ENCODE results near the gene TAOK1.

TAOK1 gene

DNA sequence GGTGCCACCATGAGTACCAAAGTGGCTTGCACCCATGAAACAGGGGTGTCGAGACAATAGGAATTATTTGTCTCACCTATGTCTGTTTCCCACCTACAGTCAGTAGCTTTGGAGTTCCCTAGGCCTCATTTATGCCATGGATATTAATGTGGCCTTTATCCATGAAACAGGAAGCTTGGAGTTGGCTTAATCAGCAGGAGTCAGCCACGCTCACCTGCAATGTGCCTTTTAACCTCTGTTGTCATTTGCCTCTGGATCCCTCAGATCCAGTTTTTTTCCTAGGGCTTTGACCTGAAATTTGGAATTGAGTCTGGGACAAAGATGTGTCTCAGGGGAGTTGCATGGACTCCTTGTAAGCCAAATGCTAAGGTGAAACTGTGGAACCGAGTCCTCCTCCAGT, 44.4 kb downstream of the TAOK1 start:
- H3K4me3 ChIP-seq (ENCODE audit: control insufficient read depth in 1 of 7, extremely low read depth in 1 of 7, insufficient read depth in 4 of 7, low read depth in 2 of 7, low read length in 6 of 7), result no peak overlapping the region
- H3K4me1 ChIP-seq (ENCODE audit: control extremely low read depth in 1 of 4, control insufficient read depth in 4 of 4, insufficient read depth in 4 of 4, low read length in 3 of 4), result peaks cover 4 to 14% (median 8%) of the 10 kb centered on the region in 4 experiments
- WGBS (ENCODE audit: insufficient coverage), result 94% methylated on average over 2 of the region's 3 CpGs
- no peaks in the 10 kb centered on the region for H3K27me3 ChIP-seq (replicated peaks in 2 of 5; ENCODE audit: control insufficient read depth in 4 of 5, insufficient read depth in 5 of 5, low read length in 4 of 5)
- POLR2A ChIA-PET, result no interaction called here
- peaks cover 0 to 2% (median 0%) of the 10 kb centered on the region in 4 experiments for H3K36me3 ChIP-seq (ENCODE audit: control insufficient read depth in 4 of 4, insufficient read depth in 4 of 4, low read length in 3 of 4)
- no peaks in the 10 kb centered on the region for H3K9me3 ChIP-seq (ENCODE audit: control extremely low read depth in 1 of 5, control insufficient read depth in 4 of 5, insufficient read depth in 2 of 5, low read depth in 1 of 5, low read length in 4 of 5)
- H3K27ac ChIP-seq (ENCODE audit: insufficient read depth in 1 of 2, low read depth in 1 of 2, low read length in 2 of 2, poor library complexity in 1 of 2, severe bottlenecking in 2 of 2), result no peak overlapping the region
- no peak for DNase-seq
- CTCF ChIA-PET, result interaction anchor here (0.8 kb wide), 1 partner anchor 22 kb away, joined by 3 read pairs; no protein-coding TSS in a partner anchor

DNA sequence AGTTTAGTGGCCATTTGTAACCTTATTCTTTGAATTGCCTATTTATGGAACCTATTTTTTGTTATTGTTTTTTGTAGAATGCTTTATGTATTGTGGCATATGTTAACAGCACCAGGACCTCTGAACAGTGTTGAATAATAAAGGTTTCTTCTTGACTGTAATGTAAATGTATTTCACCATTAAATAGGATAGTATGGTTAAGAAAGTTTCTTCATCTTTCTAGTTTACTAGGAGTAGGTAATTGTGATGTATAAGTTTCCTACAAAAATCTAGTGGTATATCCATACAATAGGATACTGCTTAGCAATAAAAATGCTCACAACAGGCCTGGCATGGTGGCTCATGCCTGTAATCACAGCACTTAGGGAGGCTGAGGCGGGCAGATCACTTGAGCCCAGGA, 52.3 kb downstream of the TAOK1 start:
- ChIA-PET CTCF (no interaction called here), POLR2A (no interaction called here)
- Histone ChIP-seq H3K9me3 (ENCODE audit: control extremely low read depth in 1 of 5, control insufficient read depth in 4 of 5, insufficient read depth in 2 of 5, low read depth in 1 of 5, low read length in 4 of 5) (no peaks in the 10 kb centered on the region), H3K36me3 (ENCODE audit: control insufficient read depth in 4 of 4, insufficient read depth in 4 of 4, low read length in 3 of 4) (peaks cover 0 to 5% (median 2%) of the 10 kb centered on the region in 4 experiments), H3K4me1 (ENCODE audit: control extremely low read depth in 1 of 4, control insufficient read depth in 4 of 4, insufficient read depth in 4 of 4, low read length in 3 of 4) (peaks cover 0 to 6% (median 1%) of the 10 kb centered on the region in 4 experiments), H3K4me3 (ENCODE audit: control insufficient read depth in 1 of 7, extremely low read depth in 1 of 7, insufficient read depth in 4 of 7, low read depth in 2 of 7, low read length in 6 of 7) (no peak overlapping the region), H3K27me3 (replicated peaks in 2 of 5; ENCODE audit: control insufficient read depth in 4 of 5, insufficient read depth in 5 of 5, low read length in 4 of 5) (no peaks in the 10 kb centered on the region), H3K27ac (ENCODE audit: insufficient read depth in 1 of 2, low read depth in 1 of 2, low read length in 2 of 2, poor library complexity in 1 of 2, severe bottlenecking in 2 of 2) (no peak overlapping the region)
- no peak for DNase-seq
- WGBS (ENCODE audit: insufficient coverage), result no CpG with 5 or more reads among the region's 1 CpG

DNA sequence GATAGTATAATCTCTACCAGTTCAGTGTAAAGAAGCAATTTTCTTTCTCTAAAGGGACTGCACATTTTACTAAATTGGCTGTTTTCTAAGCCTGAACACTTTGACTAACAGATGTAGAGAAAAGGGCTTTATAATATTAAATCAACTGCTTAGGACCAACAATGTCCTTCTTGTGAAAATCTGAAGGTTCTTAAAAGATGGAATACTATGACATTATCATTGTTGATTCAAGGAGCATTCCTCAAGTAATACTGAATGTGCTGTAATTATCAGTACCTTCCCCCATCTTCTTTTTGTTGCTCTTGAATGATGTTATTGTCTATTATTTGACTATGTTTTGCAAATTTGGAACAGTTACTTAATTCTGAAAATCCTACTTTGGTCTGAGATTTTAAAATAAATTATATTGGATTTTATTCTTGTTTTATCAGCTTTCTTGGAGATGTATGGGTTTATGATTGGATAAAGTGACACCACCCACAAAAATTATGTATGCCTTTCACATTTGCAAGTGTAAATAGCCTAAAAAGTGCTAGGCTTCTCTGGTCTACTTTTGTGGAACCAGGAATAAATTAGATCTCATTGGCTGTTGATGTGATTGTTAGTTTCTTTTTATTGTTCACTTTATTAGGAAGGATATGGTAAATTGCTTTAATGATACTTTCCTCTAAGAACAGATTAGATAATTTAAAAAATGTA, 53.0 kb downstream of the TAOK1 start:
- Histone ChIP-seq H3K27me3 (replicated peaks in 2 of 5; ENCODE audit: control insufficient read depth in 4 of 5, insufficient read depth in 5 of 5, low read length in 4 of 5) (no peaks in the 10 kb centered on the region), H3K9me3 (ENCODE audit: control extremely low read depth in 1 of 5, control insufficient read depth in 4 of 5, insufficient read depth in 2 of 5, low read depth in 1 of 5, low read length in 4 of 5) (no peaks in the 10 kb centered on the region), H3K4me1 (ENCODE audit: control extremely low read depth in 1 of 4, control insufficient read depth in 4 of 4, insufficient read depth in 4 of 4, low read length in 3 of 4) (peaks cover 0 to 11% (median 1%) of the 10 kb centered on the region in 4 experiments), H3K4me3 (ENCODE audit: control insufficient read depth in 1 of 7, extremely low read depth in 1 of 7, insufficient read depth in 4 of 7, low read depth in 2 of 7, low read length in 6 of 7) (no peak overlapping the region), H3K36me3 (ENCODE audit: control insufficient read depth in 4 of 4, insufficient read depth in 4 of 4, low read length in 3 of 4) (peaks cover 0 to 5% (median 2%) of the 10 kb centered on the region in 4 experiments), H3K27ac (ENCODE audit: insufficient read depth in 1 of 2, low read depth in 1 of 2, low read length in 2 of 2, poor library complexity in 1 of 2, severe bottlenecking in 2 of 2) (no peak overlapping the region)
- POLR2A ChIA-PET, result no interaction called here
- CTCF ChIA-PET, result interaction anchor here (1.3 kb wide), 1 partner anchor 73 kb away, joined by 3 read pairs; no protein-coding TSS in a partner anchor
- DNase-seq, result no peak

DNA sequence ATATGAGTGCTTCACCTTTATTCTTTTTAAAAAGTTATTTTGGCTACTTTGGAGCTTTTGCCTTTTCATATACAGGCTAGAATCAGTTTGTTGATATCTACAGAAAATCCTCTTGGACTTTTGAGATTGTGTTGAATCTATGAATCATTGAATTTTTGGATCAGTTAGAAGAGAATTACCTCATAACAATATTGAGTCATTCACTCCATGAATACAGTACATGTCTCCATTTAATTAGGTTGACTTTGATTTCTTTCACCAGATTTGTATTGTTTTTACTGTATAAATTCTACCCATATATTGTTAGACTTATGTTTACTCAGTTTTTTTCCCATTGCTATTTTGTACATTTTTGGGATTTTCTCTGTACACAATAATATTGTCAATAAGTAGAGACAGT, 54.4 kb downstream of the TAOK1 start:
- POLR2A ChIA-PET, result no interaction called here
- CTCF ChIA-PET, result interaction anchor here (0.7 to 1.3 kb wide), 2 partner anchors 18 to 74 kb away, joined by 3 to 4 read pairs; no protein-coding TSS in a partner anchor
- Histone ChIP-seq H3K27me3 (replicated peaks in 2 of 5; ENCODE audit: control insufficient read depth in 4 of 5, insufficient read depth in 5 of 5, low read length in 4 of 5) (no peaks in the 10 kb centered on the region), H3K27ac (ENCODE audit: insufficient read depth in 1 of 2, low read depth in 1 of 2, low read length in 2 of 2, poor library complexity in 1 of 2, severe bottlenecking in 2 of 2) (no peak overlapping the region), H3K9me3 (ENCODE audit: control extremely low read depth in 1 of 5, control insufficient read depth in 4 of 5, insufficient read depth in 2 of 5, low read depth in 1 of 5, low read length in 4 of 5) (no peaks in the 10 kb centered on the region), H3K4me1 (ENCODE audit: control extremely low read depth in 1 of 4, control insufficient read depth in 4 of 4, insufficient read depth in 4 of 4, low read length in 3 of 4) (peaks cover 0 to 11% (median 1%) of the 10 kb centered on the region in 4 experiments), H3K36me3 (ENCODE audit: control insufficient read depth in 4 of 4, insufficient read depth in 4 of 4, low read length in 3 of 4) (peaks cover 0 to 5% (median 2%) of the 10 kb centered on the region in 4 experiments), H3K4me3 (ENCODE audit: control insufficient read depth in 1 of 7, extremely low read depth in 1 of 7, insufficient read depth in 4 of 7, low read depth in 2 of 7, low read length in 6 of 7) (no peak overlapping the region)
- no peak for DNase-seq

DNA sequence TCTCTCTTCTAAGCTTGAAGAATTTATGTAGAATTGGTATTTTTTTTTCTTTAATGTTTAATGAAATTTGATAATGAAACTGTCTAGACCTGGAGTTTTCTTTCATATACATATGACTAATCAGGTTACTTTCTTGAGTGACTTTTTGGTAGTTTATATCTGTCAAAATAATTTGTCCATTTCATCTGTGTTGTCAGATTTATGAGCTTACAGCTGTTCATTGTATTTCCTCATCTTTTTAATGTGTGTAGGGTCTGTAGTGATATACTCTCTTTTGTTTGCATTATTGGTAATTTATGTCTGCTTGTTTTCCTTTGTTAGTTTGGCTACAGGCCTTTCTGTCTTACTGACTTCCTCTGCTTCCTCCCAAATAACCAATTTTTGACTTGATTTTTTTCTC, 55.7 kb downstream of the TAOK1 start:
- ChIA-PET CTCF (interaction anchor here (1.6 kb wide), 1 partner anchor 17 kb away, joined by 5 read pairs; no protein-coding TSS in a partner anchor), POLR2A (no interaction called here)
- H3K9me3 ChIP-seq (ENCODE audit: control extremely low read depth in 1 of 5, control insufficient read depth in 4 of 5, insufficient read depth in 2 of 5, low read depth in 1 of 5, low read length in 4 of 5), result no peaks in the 10 kb centered on the region
- H3K36me3 ChIP-seq (ENCODE audit: control insufficient read depth in 4 of 4, insufficient read depth in 4 of 4, low read length in 3 of 4), result peaks cover 0 to 5% (median 2%) of the 10 kb centered on the region in 4 experiments
- H3K27me3 ChIP-seq (replicated peaks in 2 of 5; ENCODE audit: control insufficient read depth in 4 of 5, insufficient read depth in 5 of 5, low read length in 4 of 5), result no peaks in the 10 kb centered on the region
- peaks cover 0 to 14% (median 1%) of the 10 kb centered on the region in 4 experiments for H3K4me1 ChIP-seq (ENCODE audit: control extremely low read depth in 1 of 4, control insufficient read depth in 4 of 4, insufficient read depth in 4 of 4, low read length in 3 of 4)
- no peak overlapping the region for H3K4me3 ChIP-seq (ENCODE audit: control insufficient read depth in 1 of 7, extremely low read depth in 1 of 7, insufficient read depth in 4 of 7, low read depth in 2 of 7, low read length in 6 of 7)
- no peak overlapping the region for H3K27ac ChIP-seq (ENCODE audit: insufficient read depth in 1 of 2, low read depth in 1 of 2, low read length in 2 of 2, poor library complexity in 1 of 2, severe bottlenecking in 2 of 2)
- no peak for DNase-seq

DNA sequence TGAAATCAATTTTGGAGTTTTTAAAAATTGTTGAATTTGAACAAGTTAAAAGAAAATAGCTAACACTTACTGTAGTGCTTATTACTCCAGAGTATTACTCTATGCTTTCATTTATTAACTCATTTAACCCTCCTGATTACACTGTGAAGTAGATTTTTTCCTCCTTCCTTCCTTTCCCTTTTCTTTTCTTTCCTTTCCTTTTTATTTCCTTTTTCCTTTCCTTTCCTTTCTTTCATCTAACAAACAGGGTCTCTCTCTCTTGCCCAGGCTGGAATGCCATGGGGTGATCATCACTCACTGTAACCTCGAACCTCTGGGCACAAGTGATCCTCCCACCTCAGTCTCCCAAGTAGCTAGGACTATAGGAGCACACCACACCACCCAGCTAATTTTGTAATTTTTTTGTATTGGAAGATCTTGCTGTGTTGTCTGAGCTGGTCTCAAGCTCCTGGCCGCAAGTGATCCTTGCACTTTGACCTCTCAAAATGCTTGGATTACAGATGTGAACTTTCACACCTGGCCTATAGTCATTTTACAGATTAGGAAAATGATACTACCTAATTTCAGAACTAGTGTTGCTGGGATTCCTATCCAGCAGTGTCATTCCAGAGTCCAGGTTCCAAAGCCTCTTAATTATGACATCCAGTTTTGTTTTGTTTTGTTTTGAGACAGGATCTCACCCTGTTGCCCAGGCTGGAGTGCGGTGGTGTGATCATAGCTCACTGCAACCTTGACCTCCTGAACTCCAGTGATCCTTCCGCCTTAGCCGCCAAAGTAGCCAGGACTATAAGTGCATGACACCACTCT, 59.9 kb downstream of the TAOK1 start:
- POLR2A ChIA-PET, result no interaction called here
- Histone ChIP-seq H3K4me3 (ENCODE audit: control insufficient read depth in 1 of 7, extremely low read depth in 1 of 7, insufficient read depth in 4 of 7, low read depth in 2 of 7, low read length in 6 of 7) (no peak overlapping the region), H3K4me1 (ENCODE audit: control extremely low read depth in 1 of 4, control insufficient read depth in 4 of 4, insufficient read depth in 4 of 4, low read length in 3 of 4) (peaks cover 0 to 14% (median 1%) of the 10 kb centered on the region in 4 experiments), H3K27ac (ENCODE audit: insufficient read depth in 1 of 2, low read depth in 1 of 2, low read length in 2 of 2, poor library complexity in 1 of 2, severe bottlenecking in 2 of 2) (no peak overlapping the region), H3K27me3 (replicated peaks in 2 of 5; ENCODE audit: control insufficient read depth in 4 of 5, insufficient read depth in 5 of 5, low read length in 4 of 5) (no peaks in the 10 kb centered on the region), H3K36me3 (ENCODE audit: control insufficient read depth in 4 of 4, insufficient read depth in 4 of 4, low read length in 3 of 4) (peaks cover 8 to 33% (median 16%) of the 10 kb centered on the region in 4 experiments), H3K9me3 (ENCODE audit: control extremely low read depth in 1 of 5, control insufficient read depth in 4 of 5, insufficient read depth in 2 of 5, low read depth in 1 of 5, low read length in 4 of 5) (no peaks in the 10 kb centered on the region)
- CTCF ChIA-PET, result interaction anchor here (0.6 kb wide), 1 partner anchor 22 kb away, joined by 3 read pairs; no protein-coding TSS in a partner anchor
- 100% methylated on average over 4 of the region's 5 CpGs for WGBS (ENCODE audit: insufficient coverage)
- DNase-seq, result no peak
